IMR-90 (cell line): ENCODE results near the gene CRYBA4.

Experiments
- CTCF ChIP-seq: conservative IDR thresholded peaks from 2 replicates; pipeline ENCODE4 v1.5.1; 2012; ENCODE audit warnings: mild to moderate bottlenecking, low read depth, low read length, improper control_type of control experiment
- FOS ChIP-seq: fragments of 150-350 bp; IDR thresholded peaks from 2 replicates; pipeline ENCODE4 v1.6.1; 2016; ENCODE audit warnings: low read depth, low read length

GRCh38 chr22:26648011-26648497, 26.3 kb downstream of the CRYBA4 start:
- TF ChIP-seq CTCF (no peak), FOS (no peak)
